HG03175 (cell line): Measurements from ENCODE around the gene ABCG8.

Experiments used
- ATAC-seq: cut with Tn5 transposase; IDR thresholded peaks from one replicate; pipeline ENCODE4 v1.9.1; 2021; ENCODE audit warnings: mild to moderate bottlenecking, moderate library complexity; ENCODE audit not compliant: unreplicated experiment

ABCG8 gene

GRCh38 chr2:43825841-43826240 is 12.9 kb upstream of the ABCG8 start:
- no peak for ATAC-seq

DNA sequence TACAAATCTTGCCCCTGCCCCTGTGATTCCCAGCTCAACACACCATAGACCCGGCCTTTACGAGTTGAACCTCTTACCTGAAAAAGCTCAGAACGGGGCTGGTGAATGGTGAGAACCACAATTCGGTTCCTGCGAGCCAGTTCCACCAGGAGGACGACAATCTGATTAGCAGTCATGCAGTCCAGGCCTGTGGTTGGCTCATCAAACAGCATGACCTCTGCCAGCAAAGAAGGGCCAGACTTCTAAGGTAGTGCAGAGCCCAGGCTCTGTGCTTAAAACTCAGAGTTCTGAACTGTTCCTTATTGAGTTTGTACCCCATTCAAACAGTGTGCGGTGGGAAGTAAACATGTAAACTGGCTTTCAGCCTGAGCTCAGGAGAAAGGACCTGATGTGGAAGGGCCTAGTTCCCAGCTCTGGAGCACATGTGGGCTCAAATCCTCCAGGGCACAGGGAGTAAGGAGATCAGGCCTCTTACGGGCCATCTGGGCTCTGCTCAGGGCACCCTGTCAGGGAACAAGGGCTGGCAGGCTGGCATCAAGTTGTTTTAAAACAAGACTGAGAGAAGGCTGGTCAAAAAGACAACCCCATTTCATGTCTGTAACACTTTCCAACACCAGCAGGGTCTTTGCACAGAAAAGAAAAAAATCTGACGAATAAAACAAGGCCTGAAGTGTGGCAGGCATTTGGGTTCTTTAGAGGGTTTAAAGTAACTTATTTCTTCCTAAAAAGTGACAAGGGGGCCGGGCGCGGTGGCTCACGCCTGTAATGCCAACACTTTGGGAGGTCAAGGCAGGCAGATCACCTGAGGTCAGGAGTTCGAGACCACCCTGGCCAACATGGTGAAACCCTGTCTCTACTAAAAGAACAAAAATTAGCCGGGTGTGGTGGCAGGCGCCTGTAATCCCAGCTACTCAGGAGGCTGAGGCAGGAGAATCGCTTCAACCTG is 12.2 kb upstream of the ABCG8 start:
- no peak for ATAC-seq

GRCh38 chr2:43831543-43832294 is 7.1 kb upstream of the ABCG8 start:
- no peak for ATAC-seq

GRCh38 chr2:43832457-43832856 is 6.3 kb upstream of the ABCG8 start:
- ATAC-seq: no peak

GRCh38 chr2:43837033-43837432 is 1.7 kb upstream of the ABCG8 start:
- ATAC-seq: no peak

DNA sequence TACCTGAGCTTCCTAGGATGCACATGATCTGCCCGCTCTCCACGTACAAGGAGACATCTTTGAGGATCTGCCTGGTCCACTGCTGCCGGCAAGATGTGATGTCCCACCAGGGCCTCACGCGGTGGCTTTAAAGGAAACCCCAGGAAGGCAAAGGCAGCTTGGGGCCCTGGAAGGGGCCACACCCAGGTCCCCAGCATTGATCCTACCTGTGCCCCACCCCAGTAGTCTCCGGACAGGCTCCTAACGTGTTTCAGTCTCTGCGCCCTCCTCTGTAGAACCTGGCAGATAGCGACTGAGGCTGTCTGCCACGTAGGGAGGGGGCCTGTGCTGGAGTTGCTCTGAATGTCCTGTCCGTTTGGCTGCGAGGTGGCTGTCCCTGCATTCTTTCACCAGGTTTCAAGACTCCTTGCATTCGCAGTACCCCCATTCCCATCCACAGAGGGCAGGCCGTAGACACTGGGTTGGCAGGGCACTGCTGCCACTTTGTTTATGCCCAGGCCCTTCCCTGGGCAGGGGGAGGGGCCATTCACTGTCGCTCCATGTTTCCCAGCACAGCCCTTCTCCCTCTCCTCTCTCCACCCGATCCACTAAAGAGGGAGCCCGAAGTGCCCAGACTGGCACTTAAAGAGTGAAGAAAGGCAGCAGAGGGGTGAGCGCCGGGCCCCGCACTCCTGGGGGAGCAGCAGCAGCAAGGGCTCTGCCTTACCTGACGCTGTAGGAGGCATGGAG is 776 bp upstream of the ABCG8 start:
- ATAC-seq: no peak

DNA sequence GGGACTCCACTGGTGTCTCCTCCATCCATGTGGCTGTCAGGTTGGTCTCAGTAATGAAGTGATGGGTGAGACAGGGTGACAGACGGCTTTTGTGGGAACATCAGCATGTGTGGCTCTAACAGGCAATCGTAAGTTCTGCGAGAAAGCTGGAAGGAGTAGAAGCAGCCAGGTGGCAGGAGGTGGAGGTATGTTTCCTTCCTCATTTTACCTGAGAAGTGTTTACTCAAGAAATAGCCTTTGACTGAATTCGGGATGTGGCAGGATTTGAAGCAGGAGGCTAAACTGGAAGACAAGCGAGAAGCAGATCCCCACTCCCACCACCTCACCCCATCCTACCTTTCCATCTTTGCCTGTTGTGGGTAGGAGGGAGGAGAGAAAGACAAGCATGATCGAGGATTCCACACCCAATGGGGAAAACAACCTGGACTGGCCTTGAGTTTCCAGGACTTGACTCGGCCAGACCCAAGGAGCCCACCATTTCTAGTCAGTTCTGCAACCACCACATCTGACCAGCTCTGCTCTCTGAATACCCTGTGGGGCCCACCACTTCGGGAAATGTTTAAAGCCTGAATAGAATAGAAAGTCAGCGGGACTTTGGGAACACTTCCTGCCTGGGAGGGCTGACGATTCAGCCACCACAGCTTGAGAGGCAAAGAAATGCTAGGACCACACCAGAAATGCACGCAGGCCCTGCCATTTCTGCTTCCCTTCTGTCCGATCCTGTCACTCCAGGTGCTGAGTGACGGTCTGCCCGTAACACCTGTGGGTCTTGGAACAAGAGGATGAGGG is 1.2 kb downstream of the ABCG8 start:
- ATAC-seq: no peak

GRCh38 chr2:43840965-43841364 is 2.2 kb downstream of the ABCG8 start:
- no peak for ATAC-seq

DNA sequence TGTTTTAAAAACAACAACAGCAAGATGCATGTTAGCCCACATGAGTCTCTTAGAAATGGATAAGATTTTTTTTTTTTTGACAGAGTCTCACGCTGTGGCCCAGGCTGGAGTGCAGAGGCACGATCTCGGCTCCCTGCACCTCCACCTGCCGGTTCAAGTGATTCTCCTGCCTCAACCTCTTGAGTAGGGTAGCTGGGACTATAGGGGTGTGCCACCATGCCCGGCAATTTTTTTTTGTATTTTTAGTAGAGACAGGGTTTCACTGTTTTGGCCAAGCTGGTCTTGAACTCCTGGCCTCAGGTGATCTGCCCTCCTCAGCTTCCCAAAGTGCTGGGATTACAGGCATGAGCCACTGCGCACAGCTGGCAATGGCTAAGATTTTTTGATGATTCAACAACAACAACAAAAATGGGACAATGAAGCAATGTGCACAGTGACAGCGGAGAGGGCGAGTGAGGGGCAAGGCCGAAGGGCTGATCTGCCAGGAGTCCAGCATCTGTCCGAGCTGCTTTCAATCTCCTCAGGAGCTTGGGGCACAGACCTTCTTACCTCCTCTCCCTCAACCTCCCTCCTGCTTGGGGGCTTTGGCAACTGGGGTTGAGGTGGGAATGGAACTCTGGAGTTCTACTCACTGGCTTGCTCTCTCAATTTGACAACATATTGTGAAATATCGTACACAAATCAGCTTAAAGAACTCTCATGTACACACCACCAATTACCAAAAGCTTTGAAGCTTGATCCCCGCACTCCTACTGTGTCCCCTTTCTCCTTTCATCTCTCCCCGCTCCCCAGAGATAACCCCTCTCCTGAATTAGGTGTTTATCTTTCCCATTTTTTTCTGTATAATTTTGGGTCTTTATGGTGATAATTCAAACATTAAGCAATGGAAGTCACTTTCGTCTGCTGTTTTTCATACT is 3.4 kb downstream of the ABCG8 start:
- ATAC-seq: no peak

GRCh38 chr2:43842866-43843226 is 4.1 kb downstream of the ABCG8 start:
- no peak for ATAC-seq

DNA sequence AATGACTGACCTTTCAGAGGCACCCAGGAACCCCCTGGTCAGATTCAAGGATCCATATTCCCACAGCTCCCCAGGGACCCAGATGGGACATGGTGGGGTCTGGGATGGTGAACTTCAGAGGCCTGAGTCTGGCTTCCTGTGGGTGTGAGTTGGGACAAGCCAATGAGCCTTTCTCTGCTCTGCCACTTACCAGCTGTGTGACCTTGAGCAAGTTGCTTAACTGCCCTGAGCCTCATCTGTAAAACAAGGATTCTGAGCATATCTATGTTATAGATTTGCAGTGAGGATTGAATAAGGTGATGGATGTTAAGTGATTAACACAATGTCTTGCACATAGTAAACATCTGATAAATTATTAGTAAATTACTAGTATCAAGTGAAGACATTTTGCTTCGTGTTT is 6.4 kb downstream of the ABCG8 start:
- no peak for ATAC-seq

GRCh38 chr2:43846140-43846793 is 7.5 kb downstream of the ABCG8 start:
- ATAC-seq: no peak

DNA sequence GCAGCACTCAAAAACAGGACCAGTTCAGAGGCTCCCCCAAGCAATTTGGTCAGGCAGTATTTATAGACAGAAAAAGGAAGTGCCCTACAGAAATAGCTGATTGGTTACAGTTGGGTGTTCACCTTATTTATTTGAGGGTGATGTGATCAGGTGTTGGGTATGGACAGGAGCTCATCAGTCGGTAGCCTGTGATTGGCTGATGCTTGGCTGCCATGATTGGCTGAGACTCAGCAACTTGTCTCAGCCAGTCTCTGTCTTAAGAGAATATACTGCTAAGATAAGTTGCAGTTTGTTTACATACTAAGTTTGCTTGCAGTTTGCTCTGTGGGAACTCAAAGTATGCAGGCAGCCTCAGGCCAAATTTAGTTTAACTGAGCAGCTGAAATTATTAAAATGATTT is 9.4 kb downstream of the ABCG8 start:
- ATAC-seq: no peak

- no peak for ATAC-seq
Observed at GRCh38 chr2:43851011-43851980, 12.5 kb downstream of the ABCG8 start.

DNA sequence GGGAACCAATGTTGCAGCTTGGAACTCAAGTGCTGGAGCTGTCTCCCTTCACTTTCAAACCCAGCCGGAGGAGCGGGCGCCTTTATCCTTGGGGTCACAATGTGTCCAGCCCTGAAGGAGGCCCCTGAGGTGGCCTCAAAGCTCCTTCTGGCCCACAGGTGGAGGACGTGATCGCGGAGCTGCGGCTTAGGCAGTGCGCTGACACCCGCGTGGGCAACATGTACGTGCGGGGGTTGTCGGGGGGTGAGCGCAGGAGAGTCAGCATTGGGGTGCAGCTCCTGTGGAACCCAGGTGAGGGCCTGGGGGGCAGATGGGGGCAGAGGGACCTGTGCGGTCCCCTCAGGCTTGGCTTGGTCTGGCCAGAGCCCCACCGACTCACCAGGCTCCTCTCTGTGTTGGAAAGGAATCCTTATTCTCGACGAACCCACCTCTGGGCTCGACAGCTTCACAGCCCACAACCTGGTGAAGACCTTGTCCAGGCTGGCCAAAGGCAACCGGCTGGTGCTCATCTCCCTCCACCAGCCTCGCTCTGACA is 13.5 kb downstream of the ABCG8 start:
- no peak for ATAC-seq

DNA sequence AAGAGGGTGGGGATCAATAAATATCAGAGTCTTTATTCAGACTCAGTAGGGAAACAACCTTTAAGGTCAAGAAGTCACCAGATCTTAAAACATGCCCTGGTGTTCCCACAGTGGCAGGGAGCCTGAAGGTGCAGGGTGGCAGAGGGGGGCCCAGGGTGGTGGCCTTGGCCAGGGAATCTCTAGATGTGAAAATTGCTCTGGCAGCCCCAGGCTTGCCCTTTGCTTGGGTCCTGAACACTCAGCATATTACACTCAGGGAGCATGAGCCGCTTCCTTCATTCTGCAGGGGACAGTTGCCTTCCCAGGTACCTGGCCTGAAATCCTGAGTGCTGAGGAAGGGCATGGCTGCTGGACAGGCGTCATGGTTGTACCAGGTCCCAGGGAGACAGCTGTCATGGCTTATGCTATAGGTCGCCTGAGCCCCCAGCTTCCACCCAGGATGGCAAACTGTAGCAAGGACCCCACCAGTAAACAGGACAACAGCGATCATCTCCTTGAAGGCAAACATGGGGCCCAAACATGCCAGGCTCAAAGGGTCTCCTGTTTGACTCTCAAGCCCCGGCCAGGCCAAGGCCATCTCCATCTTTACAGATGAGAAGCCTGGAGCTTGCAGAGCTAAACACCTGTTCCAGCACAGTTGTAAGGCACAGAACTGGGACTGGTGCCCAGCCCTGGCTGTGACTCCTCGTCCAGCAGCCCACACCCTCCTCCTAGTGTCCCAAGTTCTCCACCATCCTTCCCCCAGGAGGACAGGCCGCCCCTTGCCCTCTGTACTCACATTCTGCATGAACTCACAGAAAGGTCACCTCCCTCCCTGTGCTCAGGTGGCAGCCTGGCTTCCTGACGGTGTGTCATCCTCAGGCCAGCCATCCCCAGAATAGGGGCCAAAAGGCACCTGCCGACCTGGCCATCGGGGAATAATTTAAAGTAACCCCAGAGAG is 14.6 kb downstream of the ABCG8 start:
- ATAC-seq: no peak

DNA sequence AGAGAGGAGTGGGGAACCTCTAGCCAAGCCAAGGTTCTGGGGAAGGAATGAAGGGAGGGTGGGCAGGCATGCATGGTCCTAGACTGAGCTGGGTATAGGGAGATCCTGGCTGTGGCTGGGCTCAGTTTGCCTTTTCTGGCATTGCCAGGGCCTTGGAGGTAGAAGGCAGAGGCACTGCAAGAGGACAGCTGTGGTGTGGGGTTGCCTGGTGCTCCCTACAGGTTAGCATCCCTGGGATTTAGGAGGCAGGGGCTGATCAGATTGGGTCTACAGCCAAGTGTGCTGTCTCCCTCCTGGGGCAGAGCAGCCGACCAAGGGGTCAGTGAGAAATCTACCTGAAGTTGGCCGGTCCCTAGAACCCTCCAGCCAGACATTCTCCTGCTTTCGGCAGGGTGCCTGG is 15.9 kb downstream of the ABCG8 start:
- ATAC-seq: no peak
